GM19452 (cell line): Measurements from ENCODE around the gene JAG1.

Source experiments
- ATAC-seq: cut with Tn5 transposase; IDR thresholded peaks from one replicate; pipeline ENCODE4 v1.9.1; 2021; ENCODE audit not compliant: unreplicated experiment

The JAG1 gene

DNA sequence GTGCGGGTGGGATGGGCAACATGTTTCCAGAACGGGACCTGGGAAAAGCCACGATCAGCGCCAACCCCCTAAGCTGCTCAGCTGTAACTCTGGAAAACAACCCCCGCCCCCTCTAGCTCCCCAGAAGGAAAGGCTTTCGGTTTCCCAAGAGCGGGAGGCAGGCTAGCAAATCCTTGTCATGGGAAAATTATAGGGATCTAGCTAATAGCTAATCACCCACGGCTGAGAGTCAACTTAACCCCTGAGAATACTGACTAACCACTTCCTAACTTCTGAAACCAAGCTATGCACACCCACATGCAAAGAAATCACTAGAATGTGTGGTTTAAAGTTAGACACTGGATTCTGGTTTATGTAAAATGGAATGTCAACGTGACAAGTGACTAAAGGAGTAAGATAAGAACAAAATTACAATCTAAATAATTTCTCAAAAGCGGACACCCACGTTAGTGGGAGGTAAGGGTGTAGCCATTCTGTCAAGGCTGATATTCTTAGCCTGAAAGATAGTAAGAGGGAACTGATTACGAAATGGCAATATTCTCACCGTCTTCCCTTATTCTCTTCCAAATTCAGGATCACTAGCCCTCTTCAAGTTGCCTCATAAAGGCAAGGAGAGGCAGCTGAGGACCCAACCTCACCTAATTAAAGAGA, 20.1 kb downstream of the JAG1 start:
- no peak for ATAC-seq

DNA sequence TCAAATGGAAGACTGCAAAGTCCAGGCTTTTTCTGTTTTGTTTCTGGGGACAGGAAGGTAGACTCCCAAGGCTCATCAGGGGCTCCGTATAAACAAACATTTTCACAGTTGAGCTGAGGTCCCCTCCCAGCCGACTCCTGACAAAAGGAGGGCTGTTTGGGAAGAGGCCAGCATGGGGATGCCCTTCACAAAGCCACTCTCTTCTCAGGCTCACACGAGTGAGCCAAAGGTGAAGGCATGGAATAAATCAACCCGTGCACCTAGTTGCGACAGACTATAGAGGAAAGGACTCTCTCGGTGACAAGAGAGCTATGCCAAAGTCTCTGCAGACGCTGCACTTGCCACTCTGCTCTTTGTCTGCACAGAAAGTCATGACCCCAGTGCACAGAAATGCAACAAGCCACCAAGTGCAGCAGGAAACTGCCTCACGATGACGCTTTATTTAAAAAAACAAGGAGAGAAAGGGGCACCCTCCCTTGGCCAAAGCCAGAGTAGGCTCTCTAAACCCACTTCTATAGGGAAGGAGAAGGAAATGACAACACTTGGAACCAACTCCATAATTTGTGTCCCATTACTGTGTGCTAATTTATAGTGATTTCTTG, 21.0 kb downstream of the JAG1 start:
- ATAC-seq = no peak

DNA sequence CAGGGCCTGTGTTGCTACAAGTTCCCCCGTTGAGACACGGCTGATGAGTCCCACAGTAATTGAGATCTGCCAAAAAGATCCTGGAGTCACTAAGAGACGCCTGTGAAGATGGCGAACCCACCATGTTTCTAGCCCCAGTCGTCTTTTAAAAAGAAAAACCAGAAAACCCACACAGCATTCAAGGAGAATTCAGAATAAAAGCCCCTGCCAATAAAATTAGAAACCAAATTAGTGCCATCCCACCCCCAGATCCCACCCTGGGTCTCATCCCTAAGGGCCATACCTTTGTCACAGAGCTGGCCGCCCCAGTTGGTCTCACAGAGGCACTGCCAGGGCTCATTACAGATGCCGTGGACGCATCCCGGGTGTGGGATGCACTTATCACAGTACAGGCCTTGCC, 21.6 kb downstream of the JAG1 start:
- ATAC-seq = no peak

DNA sequence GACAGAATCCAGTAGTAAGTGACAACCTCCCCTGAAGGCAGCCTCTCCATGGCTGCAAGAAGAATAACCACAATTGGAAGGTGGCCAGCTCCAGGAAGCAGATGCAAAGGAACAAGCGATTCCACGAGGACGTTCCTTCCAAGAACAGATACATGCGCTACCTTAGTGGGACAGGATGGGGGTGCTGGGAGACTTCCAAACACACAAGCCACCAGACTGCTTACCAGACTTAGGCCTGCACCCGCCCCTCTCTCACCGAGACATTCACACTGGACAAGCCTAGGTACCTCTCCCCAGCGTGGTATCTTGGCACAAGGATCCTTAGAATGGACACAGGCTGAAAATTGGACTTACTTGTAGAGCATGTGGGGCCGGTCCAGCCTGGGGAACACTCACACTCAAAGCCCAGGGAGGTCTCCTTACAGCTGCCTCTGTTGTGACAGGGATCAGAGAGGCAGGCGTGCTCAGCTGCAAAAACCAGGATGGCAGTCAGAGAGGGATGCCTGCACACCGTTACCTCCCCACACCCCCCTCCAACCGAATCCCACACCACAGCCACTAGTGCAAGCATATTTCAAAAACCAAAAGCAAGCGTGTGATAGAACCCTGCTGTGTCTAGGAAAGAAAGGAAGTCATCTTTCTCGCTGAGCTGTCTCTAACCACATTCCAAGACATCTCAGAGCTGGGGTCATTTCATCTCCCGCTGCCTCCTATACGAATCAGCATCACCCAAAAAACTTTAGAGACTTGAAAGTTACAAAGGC, 22.4 kb downstream of the JAG1 start:
- ATAC-seq = no peak

DNA sequence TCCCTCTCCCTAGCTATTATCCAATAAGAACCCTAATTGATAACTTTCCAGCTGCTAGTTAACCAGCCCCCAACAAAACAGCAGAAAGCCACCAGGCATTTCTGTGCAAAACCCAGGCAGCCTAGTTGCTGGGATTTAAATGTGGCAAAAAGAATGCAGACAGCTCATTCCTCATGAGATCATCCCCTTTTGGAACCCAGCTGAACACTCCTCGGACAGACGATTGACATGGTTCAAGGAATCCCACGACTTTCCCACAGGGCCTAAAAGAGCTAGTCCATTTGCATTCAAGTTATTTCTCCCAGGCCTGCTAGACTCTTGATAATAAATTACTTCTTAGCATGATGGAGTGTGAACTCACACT, 24.0 kb downstream of the JAG1 start:
- ATAC-seq = no peak

DNA sequence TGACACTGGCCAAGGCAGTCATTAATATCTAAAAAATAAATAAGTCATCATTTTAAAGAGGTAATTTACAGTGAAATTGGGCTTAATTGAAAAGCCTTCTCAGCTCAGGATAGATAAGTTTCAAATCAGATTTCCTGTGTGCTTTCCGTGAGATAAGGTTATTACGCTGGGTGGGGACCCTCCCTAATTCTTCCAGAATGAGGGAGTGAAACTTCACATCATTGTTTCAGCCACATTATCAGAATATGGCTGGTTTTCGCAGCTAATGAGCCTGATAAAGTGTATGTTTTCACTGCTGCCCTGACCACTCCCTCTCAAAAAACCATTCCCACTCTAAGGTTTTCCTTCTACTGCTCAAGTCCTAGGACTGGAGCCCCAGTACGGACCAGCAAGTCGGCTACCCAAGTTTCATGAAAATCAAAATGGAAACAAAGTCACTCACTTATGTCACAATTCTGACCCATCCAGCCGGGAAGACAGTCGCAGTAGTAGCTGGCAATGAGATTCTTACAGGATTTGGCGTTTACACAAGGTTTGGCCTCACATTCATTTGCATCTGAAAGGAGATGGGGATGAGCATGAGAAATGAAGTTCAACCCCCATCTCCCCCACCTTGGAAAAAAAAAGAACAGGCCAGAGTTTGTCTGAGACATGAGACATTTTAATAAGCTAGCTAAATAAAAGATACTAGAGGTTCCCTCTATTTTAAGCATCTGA, 24.6 kb downstream of the JAG1 start:
- no peak for ATAC-seq

DNA sequence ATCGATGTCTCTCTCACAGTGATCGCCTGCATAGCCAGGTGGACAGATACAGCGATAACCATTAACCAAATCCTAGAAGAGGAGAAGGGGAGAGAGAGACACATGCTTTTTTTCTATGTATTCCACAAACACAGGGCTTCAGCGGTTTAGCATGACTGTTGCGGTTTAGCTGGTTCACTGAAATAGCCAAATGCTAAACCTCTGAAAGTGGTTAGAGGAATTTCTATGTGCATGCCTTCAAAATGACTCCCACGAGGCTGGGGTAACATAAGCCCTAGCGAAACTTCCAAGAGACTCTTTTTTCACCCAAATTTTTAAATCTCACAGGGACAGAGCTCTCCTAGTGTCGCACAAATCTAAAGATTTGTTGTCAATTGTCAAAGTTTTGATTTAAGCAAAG, 25.1 kb downstream of the JAG1 start:
- no peak for ATAC-seq

DNA sequence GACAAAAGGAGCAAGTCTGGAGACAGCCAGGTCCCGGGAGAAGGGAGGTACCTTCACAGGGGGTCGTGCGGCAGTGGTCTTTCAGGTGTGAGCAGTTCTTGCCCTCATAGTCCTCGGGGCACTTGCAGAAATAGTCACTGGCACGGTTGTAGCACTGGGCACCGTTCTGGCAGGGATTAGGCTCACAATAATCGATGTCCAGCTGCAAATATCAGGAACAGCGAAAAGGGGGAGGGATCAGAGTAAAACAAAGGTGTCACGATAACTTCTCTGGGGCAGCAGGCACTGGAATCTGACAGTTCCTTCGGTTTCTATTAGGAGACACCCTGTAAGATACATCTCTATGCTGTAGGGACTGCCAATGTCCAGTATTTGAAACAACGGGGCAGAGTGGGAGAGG, 25.9 kb downstream of the JAG1 start:
- ATAC-seq = no peak

DNA sequence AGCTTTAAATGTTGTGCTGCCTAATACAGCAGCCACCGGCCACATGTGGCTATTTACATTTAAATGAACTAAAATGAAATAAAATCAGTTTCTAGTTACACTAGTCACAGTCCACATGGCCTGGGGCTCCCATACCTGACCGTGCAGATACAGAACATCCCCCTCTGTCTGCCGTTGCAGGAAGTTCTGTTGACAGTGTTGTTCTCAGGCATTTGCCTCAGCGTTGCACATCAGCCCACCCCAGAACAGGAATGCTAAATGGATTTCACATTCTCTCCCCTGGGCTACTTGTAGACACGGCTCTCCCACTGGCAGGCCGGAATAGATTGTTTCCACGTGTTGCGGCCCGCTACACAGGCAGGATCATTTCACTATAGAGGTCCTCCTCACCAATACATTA, 26.3 kb downstream of the JAG1 start:
- no peak for ATAC-seq

DNA sequence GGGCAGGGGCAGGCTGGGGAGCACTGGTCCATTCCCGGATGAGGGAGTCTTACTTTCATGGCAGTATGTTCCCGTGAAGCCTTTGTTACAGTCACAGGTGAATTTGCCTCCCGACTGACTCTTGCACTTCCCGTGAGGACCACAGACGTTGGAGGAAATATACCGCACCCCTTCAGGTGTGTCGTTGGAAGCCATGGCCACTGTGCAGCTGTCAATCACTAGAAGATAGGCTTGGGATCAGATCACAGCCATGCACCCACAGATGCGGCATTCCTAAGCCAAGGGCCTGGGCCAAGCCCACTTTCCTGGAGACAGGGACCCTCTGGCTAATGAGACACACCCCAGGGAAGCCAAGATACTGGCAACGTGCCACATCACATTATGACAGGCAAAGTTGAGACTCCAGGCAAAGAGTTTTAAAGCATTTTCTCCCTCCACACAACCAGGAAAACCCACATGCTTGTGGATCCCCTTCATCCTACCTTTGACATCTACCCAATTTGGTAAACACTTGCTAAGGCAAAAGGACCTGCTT, 26.8 kb downstream of the JAG1 start:
- ATAC-seq = no peak

DNA sequence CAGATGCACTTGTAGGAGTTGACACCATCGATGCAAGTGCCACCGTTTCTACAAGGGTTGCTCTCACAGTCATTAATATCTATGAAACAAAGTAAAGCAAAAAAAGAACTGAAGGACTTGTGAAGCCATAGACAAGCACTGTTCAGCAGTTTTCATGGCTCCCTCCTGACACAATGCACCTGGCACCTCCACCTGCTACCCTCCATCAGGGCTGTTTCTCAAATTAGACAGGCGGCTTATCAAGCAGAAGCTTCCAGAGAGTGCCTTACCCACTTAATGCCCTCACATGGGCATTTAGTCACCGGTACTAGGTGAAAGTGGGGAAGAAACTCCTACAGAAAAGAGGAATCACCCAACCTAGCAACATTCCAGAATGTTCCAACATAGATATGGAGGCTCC, 27.8 kb downstream of the JAG1 start:
- ATAC-seq = no peak

DNA sequence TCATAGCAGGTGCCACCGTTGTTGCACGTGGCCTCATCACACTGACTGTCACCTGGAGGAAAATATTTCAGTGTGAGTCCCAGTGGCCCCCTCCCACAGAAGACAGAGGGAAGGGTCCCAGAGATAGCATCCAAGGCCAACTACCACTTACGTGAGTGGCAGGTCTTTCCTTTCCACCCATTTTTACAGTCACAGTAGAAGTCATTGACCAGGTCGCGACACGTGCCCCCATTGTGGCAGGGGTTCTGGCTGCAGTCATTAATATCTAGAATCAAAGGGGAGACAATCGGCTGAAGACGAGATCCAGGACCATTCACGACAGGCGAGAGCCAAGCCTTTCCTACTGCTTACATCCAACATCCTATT, 28.6 kb downstream of the JAG1 start:
- no peak for ATAC-seq

DNA sequence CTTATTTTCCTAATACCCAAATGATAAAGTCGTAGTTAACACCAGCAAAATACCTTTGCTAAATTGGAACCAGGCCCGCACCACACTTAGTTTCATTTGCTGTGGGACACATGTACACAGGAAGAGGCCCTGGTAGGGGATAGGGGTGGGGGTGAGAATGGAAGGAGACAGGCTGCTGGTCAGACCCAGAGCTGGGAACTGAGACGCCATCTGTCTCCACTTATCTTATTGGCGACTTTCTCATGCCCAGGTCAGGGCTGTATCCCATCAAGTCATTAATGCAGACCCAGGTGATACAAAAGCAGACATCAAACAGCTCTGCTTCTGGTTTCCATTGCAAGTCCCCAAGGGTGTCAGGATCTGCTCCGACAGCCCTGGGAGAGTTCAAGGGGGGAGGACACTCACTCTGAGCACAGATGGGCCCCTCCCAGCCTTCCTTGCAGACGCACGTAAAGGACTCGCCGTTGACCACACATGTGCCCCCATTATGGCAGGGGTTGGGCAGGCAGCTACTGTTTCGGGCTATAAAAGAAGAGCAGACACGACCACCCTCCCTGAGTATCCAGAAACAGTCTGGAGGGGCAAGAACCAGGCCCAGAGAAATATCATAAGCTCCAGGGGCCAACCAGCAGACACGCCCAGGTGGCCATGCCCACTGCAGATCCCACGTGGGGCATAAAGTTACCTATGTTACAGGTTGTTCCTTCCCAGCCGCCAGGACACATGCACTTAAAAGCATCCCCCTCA, 29.2 kb downstream of the JAG1 start:
- peak; percentile 75 for ATAC-seq

DNA sequence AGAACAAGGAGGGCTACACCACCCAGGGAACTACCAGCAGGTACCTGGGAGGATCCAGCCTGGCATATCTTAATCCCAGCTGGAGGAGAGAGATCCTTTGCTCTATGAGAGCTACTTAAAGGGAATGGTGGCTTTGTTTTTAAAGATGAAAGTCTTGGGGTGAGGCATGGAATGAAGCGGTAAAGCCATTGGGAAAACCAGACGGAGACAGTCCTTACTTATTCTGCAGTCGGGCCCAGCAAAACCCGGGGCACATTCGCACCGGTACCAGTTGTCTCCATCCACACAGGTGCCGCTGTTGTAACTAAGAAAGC, 30.3 kb downstream of the JAG1 start:
- ATAC-seq = no peak

DNA sequence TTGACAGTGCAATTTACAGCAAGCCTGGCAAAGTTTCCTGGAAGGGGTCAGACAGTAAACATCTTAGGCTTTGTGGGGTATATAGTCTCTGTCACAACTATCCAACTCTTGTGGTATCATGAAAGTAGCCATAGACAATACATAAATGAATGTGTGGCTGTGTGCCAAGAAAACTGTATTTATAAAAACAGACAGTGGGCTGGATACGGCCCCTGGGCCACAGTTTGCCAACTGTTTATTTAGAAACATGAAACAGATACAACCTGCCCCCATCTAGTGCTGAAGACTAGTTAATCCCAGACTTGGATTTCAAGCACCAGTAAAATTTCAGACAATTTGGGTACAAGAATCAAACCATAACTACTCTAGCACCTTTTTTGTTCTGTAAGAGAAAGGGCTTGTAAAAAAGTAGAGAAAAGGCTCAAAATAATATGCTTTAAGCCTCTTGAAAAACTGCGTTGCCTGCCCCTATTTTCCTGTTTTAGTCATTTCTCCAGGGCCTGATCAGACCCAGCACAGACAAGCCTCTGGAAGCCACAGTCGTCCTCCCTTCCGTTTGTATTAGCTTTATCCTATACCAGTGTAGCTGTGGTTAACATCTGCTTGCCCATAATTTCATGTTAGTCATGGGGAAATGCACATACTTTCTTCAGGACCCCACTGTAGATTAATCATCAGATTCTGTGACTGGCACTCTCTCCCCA, 30.8 kb downstream of the JAG1 start:
- ATAC-seq = no peak

DNA sequence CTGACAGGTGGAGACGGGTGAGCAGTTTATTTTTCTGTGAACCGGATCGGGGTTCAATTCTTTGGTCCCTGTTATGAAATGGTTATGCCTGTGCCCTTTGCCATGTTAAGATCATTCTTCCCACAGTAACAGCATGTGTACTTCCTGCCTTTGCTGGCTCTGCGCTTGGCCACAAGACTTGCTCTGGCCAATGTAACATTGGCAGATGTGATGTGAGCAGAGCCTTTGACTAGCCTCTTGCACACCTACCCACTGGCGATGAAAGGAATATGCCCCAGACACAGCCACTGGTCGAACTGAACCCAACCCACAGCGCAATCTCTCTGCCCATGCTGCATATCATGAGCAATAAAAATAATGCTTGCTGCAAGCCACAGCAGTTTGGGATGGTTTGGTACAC, 31.9 kb downstream of the JAG1 start:
- no peak for ATAC-seq

DNA sequence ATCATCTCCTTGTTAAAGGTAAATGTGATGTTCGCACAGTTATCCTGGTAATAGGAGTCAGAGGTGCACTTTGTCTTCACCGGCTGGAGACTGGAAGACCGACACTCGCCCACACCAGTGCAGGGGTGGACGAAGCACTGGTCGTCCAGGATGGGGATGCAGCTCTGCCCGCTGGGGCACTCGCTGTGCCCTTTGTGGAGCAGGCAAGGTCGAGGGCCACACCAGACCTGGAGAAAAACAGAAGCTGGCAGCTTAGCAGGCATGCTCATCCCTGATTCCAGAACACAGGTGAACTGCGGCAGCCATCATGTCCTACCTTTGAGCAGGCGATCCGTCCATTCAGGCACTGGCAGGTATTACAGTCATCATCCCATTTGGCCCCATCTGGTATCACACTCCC, 32.3 kb downstream of the JAG1 start:
- ATAC-seq = no peak

DNA sequence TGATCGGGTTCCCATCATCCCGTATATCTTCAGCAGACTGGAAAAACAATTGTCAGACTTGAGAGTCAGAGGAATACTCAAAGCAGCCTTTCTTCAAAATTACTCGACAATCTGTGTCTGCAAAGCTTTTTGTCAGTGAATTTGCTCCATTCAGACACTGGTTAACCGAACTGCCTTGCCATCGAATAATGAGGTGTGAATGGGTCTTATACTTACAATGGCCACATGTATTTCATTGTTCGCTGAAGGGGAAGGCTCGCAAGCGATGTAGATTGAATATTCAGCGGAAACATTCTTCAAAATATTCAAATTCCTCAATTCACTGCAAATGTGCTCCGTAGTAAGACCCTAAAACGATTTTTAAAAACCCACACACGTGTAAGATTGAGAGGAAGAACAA, 32.9 kb downstream of the JAG1 start:
- ATAC-seq = no peak

DNA sequence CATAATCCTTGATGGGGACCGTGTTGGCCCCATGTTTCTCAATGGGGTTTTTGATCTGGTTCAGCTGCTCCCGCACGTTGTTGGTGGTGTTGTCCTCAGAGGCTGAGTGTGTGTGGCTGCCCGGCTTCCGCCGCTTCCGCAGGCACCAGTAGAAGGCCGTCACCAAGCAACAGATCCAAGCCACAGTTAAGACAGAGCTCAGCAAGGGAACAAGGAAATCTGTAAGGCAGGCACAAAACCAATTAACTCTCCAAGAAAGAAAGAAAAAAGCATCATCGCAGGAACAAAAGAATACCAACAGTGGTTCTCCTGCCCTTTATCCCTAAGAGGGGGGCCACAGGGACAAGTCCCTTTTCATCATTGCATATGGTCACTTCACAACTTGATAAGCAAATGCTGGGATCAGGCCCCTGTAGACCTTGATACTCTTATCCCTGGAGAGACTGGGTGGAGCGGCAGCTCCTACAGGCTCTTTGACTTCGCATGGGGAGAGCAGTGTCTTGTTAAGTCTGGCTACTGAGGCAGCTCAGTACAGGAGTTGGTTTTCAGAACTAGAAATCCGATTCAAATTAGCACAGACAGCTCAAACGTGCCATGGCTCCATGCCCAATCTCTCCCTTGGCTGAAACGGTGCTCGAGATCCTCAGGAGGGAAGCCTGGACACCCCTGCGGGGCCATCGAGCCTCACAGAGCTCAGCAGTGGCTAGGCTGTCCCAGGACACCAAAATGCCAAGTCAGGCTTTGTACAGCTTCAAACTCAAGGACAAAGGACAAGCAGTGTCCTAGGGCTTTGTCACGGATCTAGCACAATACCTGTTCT, 33.9 kb downstream of the JAG1 start:
- ATAC-seq = no peak
